GM20000 (cell line): ENCODE results near the gene ENAH.
"Not testable (repeated sequence)": the region's sequence is repeated elsewhere in the genome, so short reads cannot be mapped to it uniquely, and the experiment has no call there.

Experiments
- DNase-seq: peaks from one replicate; pipeline ENCODE4 v3.0.0; 2012; ENCODE audit warnings: low spot score
- TF ChIP-seq, protein P1 (sequence below): IDR thresholded peaks from 2 replicates; pipeline ENCODE4 v1.5.1; 2012; ENCODE audit warnings: mild to moderate bottlenecking, control low read depth; ENCODE audit errors: extremely low read depth, missing control alignments

Gene ENAH

DNA sequence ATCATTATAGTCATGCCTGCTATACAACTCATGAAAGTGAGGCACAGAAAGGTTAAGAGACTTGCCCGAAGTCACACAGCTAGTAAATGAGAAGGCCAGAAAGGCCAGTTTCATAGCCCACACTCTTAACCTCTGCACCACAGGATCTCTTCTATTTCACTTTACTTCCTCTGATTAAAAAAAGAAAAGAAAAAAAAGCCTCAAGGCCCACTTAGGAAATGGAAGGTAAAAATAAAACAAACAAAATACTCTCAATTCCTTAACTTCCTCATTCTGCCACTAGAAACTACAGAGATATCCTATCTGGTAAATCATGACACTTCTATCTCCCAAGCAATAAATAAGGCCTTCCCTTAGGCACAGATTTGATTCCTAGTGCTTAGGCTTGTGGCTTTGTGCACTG lies 7.6 kb upstream of the ENAH start:
- no peak for DNase-seq
- TF ChIP-seq, protein P1, sequence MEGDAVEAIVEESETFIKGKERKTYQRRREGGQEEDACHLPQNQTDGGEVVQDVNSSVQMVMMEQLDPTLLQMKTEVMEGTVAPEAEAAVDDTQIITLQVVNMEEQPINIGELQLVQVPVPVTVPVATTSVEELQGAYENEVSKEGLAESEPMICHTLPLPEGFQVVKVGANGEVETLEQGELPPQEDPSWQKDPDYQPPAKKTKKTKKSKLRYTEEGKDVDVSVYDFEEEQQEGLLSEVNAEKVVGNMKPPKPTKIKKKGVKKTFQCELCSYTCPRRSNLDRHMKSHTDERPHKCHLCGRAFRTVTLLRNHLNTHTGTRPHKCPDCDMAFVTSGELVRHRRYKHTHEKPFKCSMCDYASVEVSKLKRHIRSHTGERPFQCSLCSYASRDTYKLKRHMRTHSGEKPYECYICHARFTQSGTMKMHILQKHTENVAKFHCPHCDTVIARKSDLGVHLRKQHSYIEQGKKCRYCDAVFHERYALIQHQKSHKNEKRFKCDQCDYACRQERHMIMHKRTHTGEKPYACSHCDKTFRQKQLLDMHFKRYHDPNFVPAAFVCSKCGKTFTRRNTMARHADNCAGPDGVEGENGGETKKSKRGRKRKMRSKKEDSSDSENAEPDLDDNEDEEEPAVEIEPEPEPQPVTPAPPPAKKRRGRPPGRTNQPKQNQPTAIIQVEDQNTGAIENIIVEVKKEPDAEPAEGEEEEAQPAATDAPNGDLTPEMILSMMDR, result no peak

GRCh38 chr1:225658041-225658440 lies 5.1 kb upstream of the ENAH start:
- TF ChIP-seq, protein P1, result no peak

DNA sequence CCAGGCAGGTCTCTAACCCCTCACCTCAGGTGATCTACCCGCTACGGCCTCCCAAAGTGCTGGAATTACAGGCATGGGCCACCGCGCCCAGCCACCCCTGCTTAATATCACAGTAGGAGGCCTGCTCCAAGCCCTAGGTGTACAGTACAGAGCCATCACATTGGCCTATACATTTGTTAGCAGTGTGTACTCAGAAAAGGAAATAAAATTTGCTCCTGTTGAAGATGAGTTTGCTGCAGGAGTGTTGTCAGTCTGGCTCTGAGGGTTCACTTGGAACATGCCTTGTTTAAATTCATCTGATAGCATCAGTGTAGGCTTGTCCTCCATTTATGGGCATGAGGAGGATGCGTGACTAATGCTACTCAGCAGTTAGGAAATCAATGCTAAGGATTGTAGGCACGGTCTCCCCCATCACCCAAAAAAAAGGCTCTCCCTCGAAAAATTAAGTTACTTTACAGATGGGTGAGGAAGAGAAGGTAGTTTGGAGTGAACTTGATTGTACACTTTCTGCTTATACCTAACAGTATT lies 4.6 kb upstream of the ENAH start:
- TF ChIP-seq, protein P1, result no peak
- DNase-seq, result no peak

More at GRCh38 chr1:225658041-225658440, 5.1 kb upstream of the ENAH start:
- no peak for DNase-seq

- DNase-seq, result not testable (repeated sequence)
Observed at GRCh38 chr1:225656259-225656655, 3.3 kb upstream of the ENAH start.

DNA sequence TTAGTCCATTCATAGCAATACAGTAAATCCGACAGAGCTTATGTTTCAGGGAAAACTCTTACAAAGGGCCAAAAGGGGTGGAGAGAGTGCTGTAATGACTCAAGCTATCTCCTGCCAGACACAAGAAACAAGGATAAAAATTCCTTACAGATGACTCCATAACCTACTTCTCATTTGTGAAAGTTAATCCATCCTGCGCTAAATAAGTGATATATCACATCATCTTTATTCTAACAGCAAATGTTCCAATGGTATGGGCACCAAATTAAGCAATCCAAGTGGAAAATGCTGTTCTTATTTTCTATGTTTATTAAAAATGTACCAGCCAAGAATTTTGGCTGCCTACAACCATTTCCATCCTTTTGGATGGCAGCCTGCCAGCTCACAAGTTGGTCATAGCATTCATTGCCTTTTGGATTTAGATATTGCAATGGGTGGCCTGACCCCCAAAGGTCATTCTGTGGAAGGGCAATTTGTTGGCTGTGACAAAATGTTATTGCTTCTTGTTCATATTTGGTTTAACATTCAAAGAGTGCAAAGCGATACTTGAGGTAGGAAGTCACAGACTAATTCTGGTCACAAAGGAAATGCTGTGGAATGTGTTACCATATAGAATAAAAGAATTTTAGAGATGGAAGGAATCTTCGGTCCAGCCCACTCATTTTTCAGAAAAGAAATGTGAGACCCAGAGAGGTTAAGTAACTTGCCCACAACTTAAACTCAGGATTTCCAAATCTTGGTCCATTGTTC lies 2.8 kb upstream of the ENAH start:
- TF ChIP-seq, protein P1, result no peak
- DNase-seq, result no peak

GRCh38 chr1:225654688-225655508 lies 2.0 kb upstream of the ENAH start:
- TF ChIP-seq, protein P1, result no peak
- no peak for DNase-seq

DNA sequence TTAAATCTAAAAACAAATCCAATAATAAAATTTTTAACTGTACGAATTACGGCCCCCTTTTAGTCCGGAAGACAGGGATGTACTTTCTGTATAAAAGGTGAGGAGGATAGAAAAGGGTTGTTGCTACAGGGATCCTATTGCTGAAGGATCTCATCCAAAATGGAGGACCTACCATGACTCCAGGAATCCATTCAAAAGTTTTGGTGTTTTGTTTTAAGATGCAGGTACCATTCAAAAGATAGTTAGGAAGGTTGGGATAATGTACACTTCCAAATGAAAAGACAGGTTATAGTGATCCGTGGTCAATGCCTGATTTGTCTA lies 1.3 kb upstream of the ENAH start:
- no peak for DNase-seq
- TF ChIP-seq, protein P1, result no peak
